ENCODE measurements around the gene THRAP3. TPM values are rescaled to one million over a fixed set of nuclear protein-coding genes. Genes with fewer than 3 reads are reported as not detected.

The THRAP3 gene
- total and polyA plus RNA-seq, 2 experiments from 2014 or later = 127 to 161 TPM

GRCh38 chr1:36300526-36300925 lies 76.3 kb downstream of the THRAP3 start:
- Histone ChIP-seq H3K27ac (ENCODE audit: low read depth) (no peak overlapping the region), H3K4me2 (no peak overlapping the region), H3F3A (replicated peaks; ENCODE audit: low read depth) (peaks cover 9% of the 10 kb centered on the region), H2AFZ (no peak overlapping the region), H3K4me1 (ENCODE audit: insufficient read depth) (peaks cover 5% of the 10 kb centered on the region), H3K79me2 (replicated peaks; ENCODE audit: insufficient read depth) (0 out of 2 replicates have a peak, but pooled peaks cover 4% of the 10 kb centered on the region), H4K20me1 (replicated peaks; ENCODE audit: insufficient read depth) (peaks cover 9% of the 10 kb centered on the region; the same call in 1 of the 2 replicates), H3K36me3 (ENCODE audit: insufficient read depth) (peaks cover 48% of the 10 kb centered on the region), H3K27me3 (ENCODE audit: insufficient read depth) (no peaks in the 10 kb centered on the region), H3K4me3 (no peak overlapping the region), H3K9me2 (ENCODE audit: insufficient read depth) (no peaks in the 10 kb centered on the region)
- Mint-ChIP-seq H3K4me3 (no peak overlapping the region), H3K27me3 (ENCODE audit: insufficient read depth, low read depth, poor library complexity) (peaks cover 12% of the 10 kb centered on the region), H3K4me1 (peaks cover 7% of the 10 kb centered on the region), H3K27ac (peak overlapping the region; percentile 90), H3K36me3 (ENCODE audit: low read depth) (peaks cover 88% of the 10 kb centered on the region), H3K9me3 (no peaks in the 10 kb centered on the region)
- ATAC-seq = no peak
- no peak for TF ChIP-seq ZNF114 (CRISPR knock-in tag; IDR thresholded peaks at IDR 0.05)
- TF ChIP-seq ETS1 (IDR thresholded peaks at IDR 0.05) = no peak
- TF ChIP-seq NANOG (IDR thresholded peaks at IDR 0.05; ENCODE audit: borderline replicate concordance) = no peak
- TF ChIP-seq ZNF462 (CRISPR knock-in tag; IDR thresholded peaks at IDR 0.05) = no peak
- no peak for TF ChIP-seq POLR2AphosphoS5 (IDR thresholded peaks at IDR 0.05; ENCODE audit: low read depth)
- TF ChIP-seq EZH2phosphoT487 (IDR thresholded peaks at IDR 0.05; ENCODE audit: unreplicated experiment) = no peak
- no peak for TF ChIP-seq JUNB (IDR thresholded peaks at IDR 0.05; ENCODE audit: unreplicated experiment)
- no peak for TF ChIP-seq REST (IDR thresholded peaks at IDR 0.05; ENCODE audit: unreplicated experiment)
- no peak for TF ChIP-seq STAT1 (IDR thresholded peaks at IDR 0.05; ENCODE audit: unreplicated experiment)
- no peak for TF ChIP-seq CTCF (conservative IDR thresholded peaks at IDR 0.05; ENCODE audit: low read depth in 2 of 2)
- TF ChIP-seq CREB1 (CRISPR knock-in tag; IDR thresholded peaks at IDR 0.05; ENCODE audit: low read depth) = no peak
- no peak for TF ChIP-seq EZH2 (IDR thresholded peaks at IDR 0.05; ENCODE audit: low read depth, unreplicated experiment)
- no peak for TF ChIP-seq ZNF331 (CRISPR knock-in tag; IDR thresholded peaks at IDR 0.05; ENCODE audit: low read depth)
- DNase-seq (ENCODE audit: low spot score) = no peak
